ENCODE results near the gene ADARB1.

Gene ADARB1

DNA sequence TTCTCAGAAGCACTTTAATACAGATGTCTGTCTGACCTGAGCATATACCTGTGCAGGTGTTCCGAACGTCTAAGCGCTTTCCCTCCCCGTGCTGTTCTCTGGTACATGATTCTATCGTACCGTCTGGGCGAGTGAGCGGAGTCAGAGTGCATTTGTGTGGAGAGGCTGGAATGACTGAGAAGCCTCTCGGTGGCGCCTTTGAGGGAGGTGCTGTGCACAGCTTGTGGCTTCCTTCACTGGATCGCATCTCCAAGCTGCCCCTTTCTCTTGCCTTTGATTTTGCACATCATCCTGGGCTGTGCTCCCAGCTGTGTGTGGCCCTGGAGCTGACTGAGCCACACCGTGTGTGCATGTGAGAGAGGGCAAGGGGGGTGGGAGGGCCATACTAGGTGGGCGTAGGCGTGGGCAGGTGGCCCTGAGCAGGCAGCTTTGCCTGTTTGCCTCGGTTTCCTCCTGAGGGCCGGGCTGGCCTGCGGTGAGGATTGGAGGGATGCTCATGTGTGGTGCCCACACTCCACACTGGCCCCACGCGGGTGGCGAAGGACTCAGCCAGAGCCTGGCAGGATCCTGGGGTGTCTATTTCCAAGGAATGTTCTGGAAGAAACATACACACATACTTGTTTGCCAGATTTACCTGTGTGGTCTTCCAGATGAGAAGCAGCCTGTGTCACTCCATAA lies 105.3 kb downstream of the ADARB1 start:
- no peak for TF ChIP-seq Cebpa-rat (IDR thresholded peaks at IDR 0.05)
- H3K27ac ChIP-seq: no peak overlapping the region
- H3K4me1 ChIP-seq: no peaks in the 10 kb centered on the region
- no peaks in the 10 kb centered on the region for H3K27me3 ChIP-seq
- H4K20me1 ChIP-seq: peaks cover 0 to 14% (median 0%) of the 10 kb centered on the region in 11 experiments; a peak in 3 of 22 replicates
- H3K9ac ChIP-seq: no peak overlapping the region
- peaks cover 15 to 97% (median 82%) of the 10 kb centered on the region in 11 experiments for H3K36me3 ChIP-seq
- no peak overlapping the region for H3K4me3 ChIP-seq
- peaks cover 0 to under 1% (median under 1%) of the 10 kb centered on the region in 11 experiments; a peak in 7 of 22 replicates for H3K9me3 ChIP-seq (replicated peaks in 1 of 11)
- H3K4me2 ChIP-seq: no peak overlapping the region

DNA sequence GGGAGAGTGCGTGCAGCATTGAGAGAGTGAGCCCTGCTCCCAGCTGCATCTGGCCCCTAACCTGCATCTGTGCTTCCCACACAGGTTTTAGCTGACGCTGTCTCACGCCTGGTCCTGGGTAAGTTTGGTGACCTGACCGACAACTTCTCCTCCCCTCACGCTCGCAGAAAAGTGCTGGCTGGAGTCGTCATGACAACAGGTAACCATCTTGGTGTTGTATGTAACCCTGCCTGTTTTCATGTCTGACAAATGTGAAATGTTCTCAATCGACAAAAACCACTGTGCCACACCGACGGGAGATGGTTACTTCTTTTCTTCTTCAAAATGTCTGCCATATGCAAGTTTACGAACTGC lies 105.8 kb downstream of the ADARB1 start:
- H3K27me3 ChIP-seq: no peaks in the 10 kb centered on the region
- no peak overlapping the region for H3K9ac ChIP-seq
- peaks cover 21 to 97% (median 87%) of the 10 kb centered on the region in 11 experiments for H3K36me3 ChIP-seq
- H3K4me3 ChIP-seq: no peak overlapping the region
- H3K27ac ChIP-seq: no peak overlapping the region
- no peak for TF ChIP-seq Cebpa-rat (IDR thresholded peaks at IDR 0.05)
- peaks cover 0 to 14% (median 0%) of the 10 kb centered on the region in 11 experiments; a peak in 3 of 22 replicates for H4K20me1 ChIP-seq
- H3K4me2 ChIP-seq: no peak overlapping the region
- no peaks in the 10 kb centered on the region for H3K4me1 ChIP-seq
- H3K9me3 ChIP-seq (replicated peaks in 1 of 11): peaks cover 3 to 6% (median 5%) of the 10 kb centered on the region in 11 experiments; a peak in 17 of 22 replicates

GRCh38 chr21:45182958-45183357 lies 108.6 kb downstream of the ADARB1 start:
- TF ChIP-seq Cebpa-rat (IDR thresholded peaks at IDR 0.05): no peak
- H3K36me3 ChIP-seq: peaks cover 48 to 97% (median 90%) of the 10 kb centered on the region in 11 experiments
- H3K4me1 ChIP-seq: no peaks in the 10 kb centered on the region
- H3K27ac ChIP-seq: no peak overlapping the region
- peaks cover 30 to 33% (median 32%) of the 10 kb centered on the region in 11 experiments for H3K9me3 ChIP-seq (replicated peaks in 1 of 11)
- H3K4me2 ChIP-seq: no peak overlapping the region
- no peaks in the 10 kb centered on the region for H3K27me3 ChIP-seq
- H3K9ac ChIP-seq: no peak overlapping the region
- H3K4me3 ChIP-seq: no peak overlapping the region
- H4K20me1 ChIP-seq: peaks cover 0 to 14% (median 0%) of the 10 kb centered on the region in 11 experiments; a peak in 3 of 22 replicates

GRCh38 chr21:45183852-45184251 lies 109.5 kb downstream of the ADARB1 start:
- Histone ChIP-seq H3K4me3 (no peak overlapping the region), H3K4me2 (no peak overlapping the region), H3K36me3 (peaks cover 57 to 97% (median 90%) of the 10 kb centered on the region in 11 experiments), H3K4me1 (no peaks in the 10 kb centered on the region), H3K9ac (no peak overlapping the region), H3K27ac (no peak overlapping the region), H3K27me3 (no peaks in the 10 kb centered on the region), H3K9me3 (replicated peaks in 1 of 11) (peaks cover 39 to 42% (median 41%) of the 10 kb centered on the region in 11 experiments), H4K20me1 (peaks cover 0 to 9% (median 0%) of the 10 kb centered on the region in 11 experiments; a peak in 2 of 22 replicates)
- TF ChIP-seq Cebpa-rat (IDR thresholded peaks at IDR 0.05): no peak

DNA sequence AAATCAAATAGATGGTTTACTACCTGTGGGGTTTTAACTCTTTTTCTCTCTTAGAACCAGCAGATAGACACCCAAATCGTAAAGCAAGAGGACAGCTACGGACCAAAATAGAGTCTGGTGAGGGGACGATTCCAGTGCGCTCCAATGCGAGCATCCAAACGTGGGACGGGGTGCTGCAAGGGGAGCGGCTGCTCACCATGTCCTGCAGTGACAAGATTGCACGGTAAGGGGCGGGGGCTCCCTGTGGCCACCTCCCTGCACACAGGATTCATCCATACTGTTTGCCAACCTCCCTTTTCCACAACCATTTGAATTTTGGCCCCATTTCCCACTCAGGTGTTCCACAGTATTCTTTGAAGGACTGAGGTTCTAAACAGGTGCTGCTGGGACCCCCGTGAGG lies 110.5 kb downstream of the ADARB1 start:
- peaks cover 67 to 97% (median 94%) of the 10 kb centered on the region in 11 experiments for H3K36me3 ChIP-seq
- no peaks in the 10 kb centered on the region for H3K27me3 ChIP-seq
- H3K4me1 ChIP-seq: no peaks in the 10 kb centered on the region
- no peak overlapping the region for H3K4me3 ChIP-seq
- H3K27ac ChIP-seq: no peak overlapping the region
- peaks cover 0 to 6% (median 0%) of the 10 kb centered on the region in 11 experiments; a peak in 2 of 22 replicates for H4K20me1 ChIP-seq
- H3K9ac ChIP-seq: no peak overlapping the region
- peaks cover 49 to 52% (median 52%) of the 10 kb centered on the region in 11 experiments for H3K9me3 ChIP-seq (replicated peaks in 1 of 11)
- no peak overlapping the region for H3K4me2 ChIP-seq
- TF ChIP-seq Cebpa-rat (IDR thresholded peaks at IDR 0.05): no peak

- no peaks in the 10 kb centered on the region for H4K20me1 ChIP-seq
- TF ChIP-seq Cebpa-rat (IDR thresholded peaks at IDR 0.05): no peak
- no peaks in the 10 kb centered on the region for H3K4me1 ChIP-seq
- peaks cover 72 to 97% (median 92%) of the 10 kb centered on the region in 11 experiments for H3K36me3 ChIP-seq
- no peaks in the 10 kb centered on the region for H3K27me3 ChIP-seq
- peak overlapping the region in 2 of 10 experiments; percentile 11 to 31; a peak in 2 of 20 replicates for H3K4me3 ChIP-seq
- no peak overlapping the region for H3K27ac ChIP-seq
- peaks cover 60 to 66% (median 64%) of the 10 kb centered on the region in 11 experiments for H3K9me3 ChIP-seq (replicated peaks in 1 of 11)
- no peak overlapping the region for H3K9ac ChIP-seq
- no peak overlapping the region for H3K4me2 ChIP-seq
Measured at GRCh38 chr21:45186709-45187108, 112.3 kb downstream of the ADARB1 start.

DNA sequence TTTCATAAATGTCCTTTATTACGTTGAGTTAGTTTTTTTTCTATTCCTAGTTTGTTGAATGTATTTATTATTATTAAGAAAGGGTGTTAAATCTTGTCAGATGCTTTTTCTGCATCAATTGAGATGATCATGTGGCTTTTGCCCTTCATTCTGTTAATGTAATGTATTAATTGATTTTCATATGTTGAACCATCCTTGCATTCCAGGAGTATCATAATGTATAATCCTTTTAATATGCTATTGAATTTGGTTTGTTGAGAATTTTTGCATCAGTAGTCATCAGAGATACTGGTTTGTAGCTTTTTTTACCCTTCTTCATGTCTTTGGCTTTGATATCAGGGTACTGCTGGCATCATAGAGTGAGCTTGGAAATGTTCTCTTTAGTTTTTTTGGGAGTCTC lies 113.3 kb downstream of the ADARB1 start:
- no peak overlapping the region for H3K27ac ChIP-seq
- H3K9me3 ChIP-seq (replicated peaks in 1 of 11): peaks cover 60 to 66% (median 64%) of the 10 kb centered on the region in 11 experiments
- no peak for TF ChIP-seq Cebpa-rat (IDR thresholded peaks at IDR 0.05)
- H3K4me3 ChIP-seq: peak overlapping the region in 4 of 10 experiments; percentile 20 to 31 (median 24); a peak in 5 of 20 replicates
- H3K4me1 ChIP-seq: no peaks in the 10 kb centered on the region
- H3K4me2 ChIP-seq: no peak overlapping the region
- H3K27me3 ChIP-seq: no peaks in the 10 kb centered on the region
- no peaks in the 10 kb centered on the region for H4K20me1 ChIP-seq
- H3K36me3 ChIP-seq: peaks cover 75 to 97% (median 92%) of the 10 kb centered on the region in 11 experiments
- H3K9ac ChIP-seq: no peak overlapping the region

DNA sequence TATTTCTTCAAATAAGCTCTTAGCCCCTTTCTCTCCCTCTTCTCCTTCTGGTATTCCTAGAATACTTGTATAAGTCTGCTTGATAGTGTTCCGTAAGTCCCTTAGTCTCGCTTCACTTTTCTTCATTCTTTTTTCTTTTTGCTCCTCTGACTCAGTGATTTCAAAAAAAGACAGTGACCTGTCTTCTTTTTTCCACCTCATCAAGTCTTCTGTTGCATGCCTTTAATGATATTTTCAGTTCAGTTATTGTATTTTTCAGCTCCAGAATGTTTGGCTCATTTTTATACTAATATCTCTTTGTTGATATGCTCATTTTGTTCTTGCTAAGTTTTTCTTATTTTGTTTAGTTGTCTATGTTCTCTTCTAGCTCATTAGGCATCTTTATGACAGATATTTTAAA lies 115.6 kb downstream of the ADARB1 start:
- TF ChIP-seq Cebpa-rat (IDR thresholded peaks at IDR 0.05): no peak

DNA sequence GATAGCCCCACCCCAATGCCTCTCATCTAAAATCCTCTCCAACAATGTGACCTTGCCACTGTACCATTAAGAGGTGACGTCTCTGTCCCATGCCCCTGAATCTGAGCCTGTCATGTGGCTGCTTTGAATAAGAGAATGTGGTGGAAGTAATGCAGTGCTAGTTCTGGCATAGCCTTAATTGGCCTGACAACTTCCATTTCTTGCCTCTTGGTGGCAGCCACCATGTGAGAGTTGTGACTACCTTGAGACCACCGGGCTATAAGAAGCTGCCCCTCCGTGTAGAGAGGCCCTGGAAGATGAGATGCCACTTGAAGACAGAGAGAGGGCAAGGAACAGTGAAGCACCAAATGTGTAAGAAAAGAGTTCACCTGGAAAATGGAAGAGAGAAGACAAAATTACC lies 118.0 kb downstream of the ADARB1 start:
- no peak overlapping the region for H3K27ac ChIP-seq
- no peak overlapping the region for H3K9ac ChIP-seq
- no peaks in the 10 kb centered on the region for H3K27me3 ChIP-seq
- H4K20me1 ChIP-seq: no peaks in the 10 kb centered on the region
- H3K4me2 ChIP-seq: no peak overlapping the region
- no peaks in the 10 kb centered on the region for H3K4me1 ChIP-seq
- H3K9me3 ChIP-seq (replicated peaks in 1 of 11): peaks cover 35 to 40% (median 38%) of the 10 kb centered on the region in 11 experiments
- no peak for TF ChIP-seq Cebpa-rat (IDR thresholded peaks at IDR 0.05)
- H3K4me3 ChIP-seq: no peak overlapping the region
- H3K36me3 ChIP-seq: peaks cover 44 to 99% (median 93%) of the 10 kb centered on the region in 11 experiments

More for the DNA sequence above, 115.6 kb downstream of the ADARB1 start:
- no peaks in the 10 kb centered on the region for H3K27me3 ChIP-seq
- H3K27ac ChIP-seq: no peak overlapping the region
- peaks cover 68 to 100% (median 96%) of the 10 kb centered on the region in 11 experiments for H3K36me3 ChIP-seq
- H3K9me3 ChIP-seq (replicated peaks in 1 of 11): peaks cover 58 to 63% (median 61%) of the 10 kb centered on the region in 11 experiments
- no peaks in the 10 kb centered on the region for H4K20me1 ChIP-seq
- no peak overlapping the region for H3K4me2 ChIP-seq
- 0 out of 20 replicates have a peak overlapping the region, but pooled peaks of 2 of the 10 experiments have one; percentile 6 to 10 for H3K4me3 ChIP-seq
- H3K9ac ChIP-seq: no peak overlapping the region
- no peaks in the 10 kb centered on the region for H3K4me1 ChIP-seq

Data from BLaER1 treated with 17β-estradiol and CSF1 and Interleukin-3, amounts not matched to agents 10 nM and 100 nM (cell line).